Measurements from ENCODE around the gene HTR2A.

Gene HTR2A

GRCh38 chr13:46868091-46868490, 28.8 kb downstream of the HTR2A start:
- DNase-seq, result no peak

GRCh38 chr13:46866150-46866549, 30.7 kb downstream of the HTR2A start:
- peak; percentile 4 to 86 for DNase-seq

GRCh38 chr13:46864941-46865340, 31.9 kb downstream of the HTR2A start:
- DNase-seq, result no peak

- DNase-seq, result no peak
Measured at GRCh38 chr13:46861959-46862358, 34.9 kb downstream of the HTR2A start.

GRCh38 chr13:46860722-46861121, 36.1 kb downstream of the HTR2A start:
- DNase-seq, result no peak

GRCh38 chr13:46858776-46859175, 38.1 kb downstream of the HTR2A start:
- no peak for DNase-seq

GRCh38 chr13:46858163-46858562, 38.7 kb downstream of the HTR2A start:
- no peak for DNase-seq

GRCh38 chr13:46855664-46856063, 41.2 kb downstream of the HTR2A start:
- no peak for DNase-seq

GRCh38 chr13:46855166-46855565, 41.7 kb downstream of the HTR2A start:
- DNase-seq, result no peak

- no peak for DNase-seq
Measured at GRCh38 chr13:46852168-46852567, 44.7 kb downstream of the HTR2A start.

GRCh38 chr13:46850214-46850613, 46.6 kb downstream of the HTR2A start:
- DNase-seq, result no peak

GRCh38 chr13:46846726-46847125, 50.1 kb downstream of the HTR2A start:
- no peak for DNase-seq

GRCh38 chr13:46845146-46845545, 51.7 kb downstream of the HTR2A start:
- DNase-seq, result no peak

- DNase-seq, result no peak
Measured at GRCh38 chr13:46844431-46844830, 52.4 kb downstream of the HTR2A start.

GRCh38 chr13:46839399-46839798, 57.5 kb downstream of the HTR2A start:
- no peak for DNase-seq

- no peak for DNase-seq
Measured at GRCh38 chr13:46834657-46835056, 62.2 kb downstream of the HTR2A start.

- DNase-seq, result peak in 1 of 2 donors; percentile 45
Measured at GRCh38 chr13:46831588-46832194, 65.2 kb downstream of the HTR2A start.

- DNase-seq, result no peak
Measured at GRCh38 chr13:46830405-46831005, 66.3 kb downstream of the HTR2A start.

- DNase-seq, result no peak
Measured at GRCh38 chr13:46822551-46822950, 74.3 kb downstream of the HTR2A start.

GRCh38 chr13:46817838-46818476, 78.9 kb downstream of the HTR2A start:
- no peak for DNase-seq

GRCh38 chr13:46817095-46817494, 79.8 kb downstream of the HTR2A start:
- no peak for DNase-seq

- DNase-seq, result no peak
Measured at GRCh38 chr13:46816371-46816770, 80.5 kb downstream of the HTR2A start.

- no peak for DNase-seq
Measured at GRCh38 chr13:46812301-46812797, 84.5 kb downstream of the HTR2A start.

- no peak for DNase-seq
Measured at GRCh38 chr13:46810440-46810839, 86.4 kb downstream of the HTR2A start.

All from bone marrow (tissue), 2 donors.